PC-9 (cell line): ENCODE data around the gene DLGAP1. TPM values are rescaled to one million over a fixed set of nuclear protein-coding genes. Genes with fewer than 3 reads are reported as not detected.

Experiments used
- BruUV-seq: library from RNA; stranded (reverse); fragments of 400-500 nt; replicated peaks from 2 replicates; lab custom pipeline; 2021; lab: Mats Ljungman, UMichigan
- CTCF ChIA-PET: fragments of 300-600 bp; sonication (Branson Sonifier 250); formaldehyde crosslinking; loops from one replicate; lab custom pipeline; 2022; ENCODE audit warnings: antibody characterized with exemption; lab: Charles Lee
- POLR2A ChIA-PET: fragments of 300-600 bp; sonication (Branson Sonifier 250); formaldehyde crosslinking; loops from one replicate; lab custom pipeline; 2022; ENCODE audit warnings: antibody characterized with exemption; ENCODE audit not compliant: unreplicated experiment; lab: Charles Lee
- DNase-seq, 2 experiments: peaks; one replicate each; pipeline versions ENCODE4 v3.0.0 to v3.0.0-alpha.2; 2015 to 2022; ENCODE audit warnings: mixed read lengths in 1 of 2
- H2AFZ ChIP-seq: fragments of 200-600 bp; sonication (generic); 2 replicates; pipeline ENCODE4 v1.8.1; 2017; ENCODE audit warnings: antibody characterized with exemption
- H3F3A ChIP-seq: fragments of 200-600 bp; sonication (generic); 2 replicates; pipeline ENCODE4 v1.8.1; 2017; ENCODE audit warnings: antibody characterized with exemption, mild to moderate bottlenecking, low read depth; ENCODE audit not compliant: insufficient read depth
- H3K27ac ChIP-seq: fragments of 200-600 bp; sonication (generic); 2 replicates; pipeline ENCODE4 v1.6.1; 2016; ENCODE audit warnings: mixed run types
- H3K27me3 ChIP-seq: fragments of 200-600 bp; sonication (generic); 2 replicates; pipeline ENCODE4 v1.6.1; 2016; ENCODE audit warnings: low read depth, mixed run types; ENCODE audit not compliant: insufficient read depth
- H3K36me3 ChIP-seq: fragments of 200-600 bp; sonication (generic); 2 replicates; pipeline ENCODE4 v1.6.1; 2016; ENCODE audit warnings: low read depth, mixed run types
- H3K4me1 ChIP-seq: fragments of 200-600 bp; sonication (generic); replicated peaks from 2 replicates; pipeline ENCODE4 v1.6.1; 2016; ENCODE audit warnings: mixed run types; ENCODE audit not compliant: insufficient read depth
- H3K4me2 ChIP-seq: fragments of 200-600 bp; sonication (generic); 2 replicates; pipeline ENCODE4 v1.6.1; 2017; ENCODE audit warnings: mixed run types
- H3K4me3 ChIP-seq: fragments of 200-600 bp; sonication (generic); 2 replicates; pipeline ENCODE4 v1.6.1; 2016; ENCODE audit warnings: mixed run types
- H3K79me2 ChIP-seq: fragments of 200-600 bp; sonication (generic); 2 replicates; pipeline ENCODE4 v1.6.1; 2017; ENCODE audit warnings: low read depth, mixed run types
- H3K9me2 ChIP-seq: fragments of 200-600 bp; sonication (generic); 2 replicates; pipeline ENCODE4 v1.8.1; 2017; ENCODE audit warnings: mild to moderate bottlenecking; ENCODE audit not compliant: insufficient read depth
- H3K9me3 ChIP-seq: fragments of 200-600 bp; sonication (generic); 2 replicates; pipeline ENCODE4 v1.8.1; 2016; ENCODE audit warnings: low read depth; ENCODE audit not compliant: insufficient read depth
- H4K20me1 ChIP-seq: fragments of 200-600 bp; sonication (generic); 2 replicates; pipeline ENCODE4 v1.8.1; 2017; ENCODE audit not compliant: insufficient read depth
- CTCF ChIP-seq: fragments of 200-600 bp; sonication (generic); conservative IDR thresholded peaks from 2 replicates; pipeline ENCODE4 v1.6.1; 2017; ENCODE audit warnings: mixed run types, antibody characterized with exemption, mild to moderate bottlenecking, moderate library complexity
- EZH2 ChIP-seq: fragments of 200-600 bp; sonication (generic); IDR thresholded peaks from 2 replicates; pipeline ENCODE4 v1.8.0; 2017; ENCODE audit warnings: antibody characterized with exemption, low read depth
- intact Hi-C: fragments of 100-400 bp; cut with micrococcal nuclease; formaldehyde crosslinking; loops from one replicate; pipeline ENCODE4 v1.10.0; 2022; ENCODE audit not compliant: unreplicated experiment
- total RNA-seq: library from RNA; stranded (reverse); gene quantifications from 2 replicates; pipeline ENCODE4 v1.2.3, GENCODE V29; 2021

DLGAP1 gene
- total RNA-seq, 1 experiment from 2014 or later = not detected

- POLR2A ChIA-PET = interaction anchor here (0.6 kb wide), 1 partner anchor 283 kb away, joined by 4 read pairs; no protein-coding TSS in a partner anchor
- Histone ChIP-seq H3K27me3 (no peaks in the 10 kb centered on the region), H3K4me1 (no peaks in the 10 kb centered on the region), H3K9me3 (no peaks in the 10 kb centered on the region), H2AFZ (no peak overlapping the region), H3K9me2 (no peaks in the 10 kb centered on the region), H3K4me3 (no peak overlapping the region), H3F3A (no peaks in the 10 kb centered on the region), H4K20me1 (no peaks in the 10 kb centered on the region), H3K36me3 (no peaks in the 10 kb centered on the region), H3K27ac (no peak overlapping the region), H3K4me2 (no peak overlapping the region), H3K79me2 (no peaks in the 10 kb centered on the region)
- BruUV-seq = no TSS peak
- intact Hi-C loops = loop anchor here (1.0 to 5.0 kb wide), 8 partner anchors 127 to 1067 kb away; partner anchors contain the start of gene MYL12B
- CTCF ChIA-PET = interaction anchor here (0.6 to 1.2 kb wide), 4 partner anchors 210 to 874 kb away, joined by 3 to 5 read pairs (median 3); no protein-coding TSS in a partner anchor
- no peak for DNase-seq
- TF ChIP-seq EZH2 (no peak), CTCF (peak; percentile 81)
Measured at GRCh38 chr18:3998698-3999333, 456.3 kb downstream of the DLGAP1 start.

GRCh38 chr18:3995476-3996102 is 459.5 kb downstream of the DLGAP1 start:
- H3F3A ChIP-seq = no peaks in the 10 kb centered on the region
- H3K4me2 ChIP-seq = no peak overlapping the region
- H4K20me1 ChIP-seq = no peaks in the 10 kb centered on the region
- no peaks in the 10 kb centered on the region for H3K4me1 ChIP-seq
- ChIA-PET POLR2A (interaction anchor here (0.5 kb wide), 1 partner anchor 744 kb away, joined by 4 read pairs; no protein-coding TSS in a partner anchor), CTCF (interaction anchor here (0.6 to 1.4 kb wide), 11 partner anchors 8 to 1495 kb away, joined by 3 to 8 read pairs (median 4); no protein-coding TSS in a partner anchor)
- no peak overlapping the region for H2AFZ ChIP-seq
- no TSS peak for BruUV-seq
- no peak overlapping the region for H3K27ac ChIP-seq
- H3K9me2 ChIP-seq = no peaks in the 10 kb centered on the region
- intact Hi-C loops = loop anchor here (1.0 to 5.0 kb wide), 6 partner anchors 123 to 1062 kb away; partner anchors contain the start of gene MYL12B
- TF ChIP-seq CTCF (peak; percentile 89), EZH2 (no peak)
- DNase-seq = peak in 1 of 2 experiments; percentile 45
- no peaks in the 10 kb centered on the region for H3K9me3 ChIP-seq
- no peaks in the 10 kb centered on the region for H3K27me3 ChIP-seq
- no peaks in the 10 kb centered on the region for H3K79me2 ChIP-seq
- no peak overlapping the region for H3K4me3 ChIP-seq
- H3K36me3 ChIP-seq = no peaks in the 10 kb centered on the region

GRCh38 chr18:3993941-3994687 is 461.0 kb downstream of the DLGAP1 start:
- no peak overlapping the region for H3K27ac ChIP-seq
- no peaks in the 10 kb centered on the region for H4K20me1 ChIP-seq
- H3K27me3 ChIP-seq = no peaks in the 10 kb centered on the region
- H3K9me2 ChIP-seq = no peaks in the 10 kb centered on the region
- POLR2A ChIA-PET = no interaction called here
- H3K79me2 ChIP-seq = no peaks in the 10 kb centered on the region
- BruUV-seq = no TSS peak
- H3K36me3 ChIP-seq = no peaks in the 10 kb centered on the region
- H3K4me2 ChIP-seq = no peak overlapping the region
- DNase-seq = no peak
- H2AFZ ChIP-seq = no peak overlapping the region
- no peaks in the 10 kb centered on the region for H3K9me3 ChIP-seq
- H3F3A ChIP-seq = no peaks in the 10 kb centered on the region
- intact Hi-C loops = no loop called here
- no peaks in the 10 kb centered on the region for H3K4me1 ChIP-seq
- CTCF ChIA-PET = interaction anchor here (0.6 to 1.1 kb wide), 3 partner anchors 103 to 461 kb away, joined by 3 to 5 read pairs (median 3); no protein-coding TSS in a partner anchor
- H3K4me3 ChIP-seq = no peak overlapping the region
- TF ChIP-seq CTCF (no peak), EZH2 (no peak)
